ENCODE data around the gene WDR20. TPM values are rescaled to one million over a fixed set of nuclear protein-coding genes. Genes with fewer than 3 reads are reported as not detected.

Gene WDR20
- total RNA-seq, 1 donor from 2014 or later: 25.2 TPM

GRCh38 chr14:102201776-102202175 is 62.1 kb downstream of the WDR20 start:
- no peaks in the 10 kb centered on the region for H3K9me3 ChIP-seq
- H3K36me3 ChIP-seq: peaks cover 64% of the 10 kb centered on the region
- intact Hi-C loops (cut with DNase I): no loop called here
- no peak for TF ChIP-seq CTCF (IDR thresholded peaks at IDR 0.05)
- H3K27ac ChIP-seq: no peak overlapping the region
- ATAC-seq (peak; percentile 41), DNase-seq (no peak)
- no peaks in the 10 kb centered on the region for H3K4me1 ChIP-seq
- H3K4me3 ChIP-seq: no peak overlapping the region
- no peaks in the 10 kb centered on the region for H3K27me3 ChIP-seq

- Histone ChIP-seq H3K9me3 (no peaks in the 10 kb centered on the region), H3K36me3 (peaks cover 62% of the 10 kb centered on the region), H3K4me1 (no peaks in the 10 kb centered on the region), H3K27ac (no peak overlapping the region), H3K27me3 (no peaks in the 10 kb centered on the region), H3K4me3 (no peak overlapping the region)
- no peak for TF ChIP-seq CTCF (IDR thresholded peaks at IDR 0.05)
- DNase-seq: no peak
- ATAC-seq: no peak
- intact Hi-C loops (cut with DNase I): no loop called here
These were observed 63.2 kb downstream of the WDR20 start for GRCh38 chr14:102202944-102203343.

GRCh38 chr14:102203382-102203781 is 63.7 kb downstream of the WDR20 start:
- Histone ChIP-seq H3K36me3 (peaks cover 58% of the 10 kb centered on the region), H3K27me3 (no peaks in the 10 kb centered on the region), H3K4me1 (no peaks in the 10 kb centered on the region), H3K27ac (no peak overlapping the region), H3K4me3 (no peak overlapping the region), H3K9me3 (no peaks in the 10 kb centered on the region)
- no peak for TF ChIP-seq CTCF (IDR thresholded peaks at IDR 0.05)
- ATAC-seq: no peak
- intact Hi-C loops (cut with DNase I): no loop called here
- DNase-seq: no peak

GRCh38 chr14:102205560-102205959 is 65.9 kb downstream of the WDR20 start:
- ATAC-seq: no peak
- no peak for TF ChIP-seq CTCF (IDR thresholded peaks at IDR 0.05)
- H3K4me1 ChIP-seq: no peaks in the 10 kb centered on the region
- H3K9me3 ChIP-seq: no peaks in the 10 kb centered on the region
- intact Hi-C loops (cut with DNase I): no loop called here
- no peak overlapping the region for H3K27ac ChIP-seq
- DNase-seq: no peak
- peaks cover 55% of the 10 kb centered on the region for H3K36me3 ChIP-seq
- H3K4me3 ChIP-seq: no peak overlapping the region
- no peaks in the 10 kb centered on the region for H3K27me3 ChIP-seq

GRCh38 chr14:102206918-102207317 is 67.2 kb downstream of the WDR20 start:
- Histone ChIP-seq H3K4me1 (no peaks in the 10 kb centered on the region), H3K4me3 (no peak overlapping the region), H3K27me3 (no peaks in the 10 kb centered on the region), H3K36me3 (peaks cover 58% of the 10 kb centered on the region), H3K27ac (no peak overlapping the region), H3K9me3 (no peaks in the 10 kb centered on the region)
- DNase-seq (no peak), ATAC-seq (no peak)
- TF ChIP-seq CTCF (IDR thresholded peaks at IDR 0.05): no peak
- intact Hi-C loops (cut with DNase I): no loop called here

- H3K9me3 ChIP-seq: no peaks in the 10 kb centered on the region
- H3K27ac ChIP-seq: no peak overlapping the region
- intact Hi-C loops (cut with DNase I): no loop called here
- no peak overlapping the region for H3K4me3 ChIP-seq
- TF ChIP-seq CTCF (IDR thresholded peaks at IDR 0.05): no peak
- no peaks in the 10 kb centered on the region for H3K4me1 ChIP-seq
- no peaks in the 10 kb centered on the region for H3K27me3 ChIP-seq
- peak; percentile 47 for DNase-seq
- ATAC-seq: no peak
- H3K36me3 ChIP-seq: peaks cover 57% of the 10 kb centered on the region
These were observed 68.2 kb downstream of the WDR20 start for GRCh38 chr14:102207831-102208365.
